ENCODE data around the gene VTI1A.

GRCh38 chr10:112640638-112641037, 193.6 kb downstream of the VTI1A start:
- TF ChIP-seq USF2 (IDR thresholded peaks at IDR 0.05; ENCODE audit: low read depth, low read length) (no peak), RCOR1 (IDR thresholded peaks at IDR 0.05; ENCODE audit: insufficient replicate concordance, low read length) (no peak), CTCF (conservative IDR thresholded peaks at IDR 0.05; ENCODE audit: low read depth, low read length) (no peak), MAZ (IDR thresholded peaks at IDR 0.05; ENCODE audit: borderline replicate concordance, low read depth, low read length) (no peak), POLR2A (IDR thresholded peaks at IDR 0.05; ENCODE audit: low read depth, low read length) (no peak), CHD1 (IDR thresholded peaks at IDR 0.05; ENCODE audit: low read depth, low read length) (no peak), RAD21 (IDR thresholded peaks at IDR 0.05; ENCODE audit: low read length) (no peak)

Data from IMR-90 (cell line).